Sigmoid colon (tissue), 4 donors: ENCODE measurements around the gene ABT1.

Source experiments
- CTCF ChIP-seq, 4 experiments: fragments of 450-650 bp in 3 of 4; fragments of 200-600 bp in 1 of 4; IDR thresholded peaks; one replicate each; pipeline ENCODE4 v1.5.1; 2016 to 2019; ENCODE audit warnings: antibody characterized with exemption in 4 of 4, mild to moderate bottlenecking in 3 of 4, moderate library complexity in 2 of 4
- EP300 ChIP-seq, 4 donors: sonication (generic); formaldehyde crosslinking; IDR thresholded peaks; one replicate each; pipeline ENCODE4 v1.6.1; 2017; ENCODE audit warnings: antibody characterized with exemption in 4 of 4
- POLR2A ChIP-seq, 2 donors: fragments of 450-650 bp; IDR thresholded peaks; one replicate each; pipeline ENCODE4 v1.6.1; 2016; ENCODE audit warnings: antibody characterized with exemption in 2 of 2, mild to moderate bottlenecking in 2 of 2, moderate library complexity in 2 of 2
- POLR2AphosphoS5 ChIP-seq, 4 donors: sonication (generic); formaldehyde crosslinking; IDR thresholded peaks; one replicate each; pipeline ENCODE4 v1.6.1; 2017; ENCODE audit warnings: antibody characterized with exemption in 4 of 4

DNA sequence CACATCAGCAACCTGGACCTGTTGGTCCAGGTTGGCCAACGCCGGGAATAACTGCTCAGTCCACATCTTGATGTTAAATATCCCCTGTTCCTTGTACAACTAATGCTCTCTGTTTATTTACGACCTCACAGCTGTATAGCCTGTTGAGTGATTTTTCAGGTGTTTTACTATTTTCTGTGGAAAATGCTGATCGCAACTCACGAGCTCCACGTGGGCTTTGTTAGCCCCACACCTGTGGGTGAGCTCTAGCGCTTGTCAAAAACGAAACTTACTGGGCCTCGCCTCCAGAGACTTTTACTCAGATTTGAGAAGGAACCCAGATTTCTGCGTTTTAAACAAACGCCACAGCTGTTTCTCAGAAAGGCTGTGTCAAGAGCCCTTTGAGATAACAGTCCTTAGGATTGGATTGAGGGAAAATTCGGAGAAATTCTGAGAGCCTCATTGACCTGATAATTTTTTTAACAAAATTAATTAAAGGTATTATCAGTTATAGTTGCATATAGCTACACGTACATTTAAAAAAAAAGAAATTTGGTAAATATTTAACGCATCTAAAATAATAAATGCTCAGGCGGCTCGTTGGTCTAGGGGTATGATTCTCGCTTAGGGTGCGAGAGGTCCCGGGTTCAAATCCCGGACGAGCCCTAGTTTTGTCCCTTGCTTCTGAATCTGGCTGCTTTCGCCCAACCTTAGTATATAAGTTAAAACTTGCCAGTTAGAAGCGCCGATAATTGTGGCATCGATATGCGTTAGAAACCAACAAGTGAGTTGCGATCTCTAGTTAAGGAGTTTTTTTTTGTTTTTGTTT lies 41.9 kb upstream of the ABT1 start:
- TF ChIP-seq CTCF (IDR thresholded peaks at IDR 0.05) (no peak), POLR2A (IDR thresholded peaks at IDR 0.05) (no peak), EP300 (IDR thresholded peaks at IDR 0.05) (no peak), POLR2AphosphoS5 (IDR thresholded peaks at IDR 0.05) (no peak)
